GM19455 (cell line): ENCODE results near the gene LRRTM1.

ENCODE experiments used
- ATAC-seq: cut with Tn5 transposase; IDR thresholded peaks from one replicate; pipeline ENCODE4 v1.9.1; 2021; ENCODE audit not compliant: unreplicated experiment

The LRRTM1 gene

DNA sequence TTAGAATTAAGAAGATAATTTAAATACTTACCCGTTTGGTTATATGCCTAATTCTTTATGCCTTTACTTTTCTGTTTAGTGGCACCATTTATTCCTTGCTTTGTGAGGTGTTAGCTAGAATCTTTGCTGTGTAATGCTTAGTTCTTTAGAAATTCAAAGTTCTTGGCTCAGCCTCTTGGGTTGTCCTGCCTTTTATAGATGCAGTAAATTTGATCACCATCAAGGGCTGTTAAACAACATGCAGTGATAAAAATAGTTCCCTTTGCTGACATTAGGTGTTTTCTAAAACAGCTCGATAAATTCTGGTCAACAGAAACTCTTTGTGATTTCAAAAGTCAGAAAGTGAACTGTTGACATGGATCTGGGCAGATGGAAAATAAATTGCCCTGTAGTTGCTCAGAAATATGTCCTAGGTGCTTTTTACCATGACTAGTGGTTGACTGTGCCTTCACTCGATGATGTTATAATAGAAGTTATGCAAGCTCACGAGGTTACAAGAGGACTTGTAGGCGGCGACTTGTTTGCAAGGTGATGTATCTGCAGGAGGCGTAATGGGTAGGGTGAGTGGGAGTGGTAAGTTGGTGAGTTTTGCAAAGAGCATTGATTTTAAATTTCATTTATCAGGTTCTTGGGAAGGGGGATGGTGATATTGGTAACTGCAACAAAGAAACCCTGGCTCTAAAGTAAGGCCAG lies 52.1 kb downstream of the LRRTM1 start:
- no peak for ATAC-seq
